K562 (cell line): ENCODE measurements around the gene PRR5. TPM values are rescaled to one million over a fixed set of nuclear protein-coding genes. Genes with fewer than 3 reads are reported as not detected.
A peak's percentile ranks its signal among the peaks of the same experiment; 100 is the strongest.

Experiments
- ATAC-seq: fragments of 200-7000 bp; cut with Tn5 transposase; 3 replicates; pipeline ENCODE4 v1.9.1; 2020; ENCODE audit warnings: moderate library complexity
- BruUV-seq: library from RNA; stranded (reverse); fragments of 400-500 nt; replicated peaks from 2 replicates; lab custom pipeline; 2021; lab: Mats Ljungman, UMichigan
- CTCF ChIA-PET: fragments of 300-600 bp; formaldehyde crosslinking; extraction: SDS; loops from one replicate; lab custom pipeline; 2021; ENCODE audit warnings: low intra/inter-chr PET ratio; lab: Yijun Ruan, JAX
- POLR2A ChIA-PET: fragments of 300-600, 350-650 bp; sonication (Branson Sonifier 250); formaldehyde crosslinking; extraction: SDS; loops from one replicate; lab custom pipeline; 2021; ENCODE audit warnings: antibody characterized with exemption, inconsistent platforms; lab: Yijun Ruan, JAX
- DNase-seq, 4 experiments: peaks; one replicate each; pipeline versions ENCODE4 v3.0.0 to v3.0.0-alpha.2; 2011 to 2018; ENCODE audit warnings: low spot score in 3 of 4, mixed read lengths in 3 of 4; ENCODE audit errors: extremely low read depth in 1 of 4
- FAIRE-seq: peaks from 2 replicates; lab custom pipeline; 2011; peaks lifted over from hg19 to GRCh38; lab: Jason Lieb, UNC
- H2AFZ ChIP-seq: 2 replicates; pipeline ENCODE4 v1.6.0; 2011; ENCODE audit warnings: low read depth, low read length, control low read depth, inconsistent platforms
- H3K27ac ChIP-seq: fragments of 200-600 bp; 3 replicates; pipeline ENCODE4 v1.8.0; 2011; ENCODE audit warnings: low read depth, mild to moderate bottlenecking, control low read depth, inconsistent platforms, low read length, moderate library complexity, mixed read lengths; ENCODE audit errors: extremely low read depth
- H3K27me3 ChIP-seq, 2 experiments: fragments of 300-600 bp in 1 of 2; 2 replicates in 1 of 2; 3 replicates in 1 of 2; pipeline versions ENCODE4 v1.6.0 to v1.8.0; 2011; ENCODE audit warnings: inconsistent platforms in 2 of 2, low read length in 2 of 2, mild to moderate bottlenecking in 1 of 2, mixed read lengths in 1 of 2, moderate library complexity in 1 of 2; ENCODE audit not compliant: control insufficient read depth in 2 of 2, insufficient read depth in 2 of 2
- H3K36me3 ChIP-seq: fragments of 300-600 bp; 3 replicates; pipeline ENCODE4 v1.8.0; 2011; ENCODE audit warnings: mild to moderate bottlenecking, low read length, inconsistent platforms; ENCODE audit not compliant: control insufficient read depth, insufficient read depth
- H3K4me1 ChIP-seq, 2 experiments: fragments of 200-600 bp in 1 of 2; replicated peaks in 1 of 2; 2 replicates in 1 of 2; 3 replicates in 1 of 2; pipeline versions ENCODE4 v1.5.1 to v1.8.0; 2011; ENCODE audit warnings: inconsistent platforms in 2 of 2, low read length in 2 of 2, mild to moderate bottlenecking in 1 of 2, mixed read lengths in 1 of 2, moderate library complexity in 1 of 2; ENCODE audit not compliant: control insufficient read depth in 2 of 2, insufficient read depth in 2 of 2
- H3K4me2 ChIP-seq: 2 replicates; pipeline ENCODE4 v1.6.1; 2011; ENCODE audit warnings: low read length, control low read depth, inconsistent platforms, mixed read lengths; ENCODE audit not compliant: insufficient read depth
- H3K4me3 ChIP-seq: fragments of 200-600 bp; sonication (generic), shearing (Covaris generic); 2 replicates; pipeline ENCODE4 v1.5.1; 2016; ENCODE audit warnings: control low read depth, inconsistent platforms
- H3K79me2 ChIP-seq: fragments of 200-600 bp; 3 replicates; pipeline ENCODE4 v1.8.0; 2011; ENCODE audit warnings: low read length, inconsistent platforms; ENCODE audit not compliant: control insufficient read depth, insufficient read depth
- H3K9ac ChIP-seq, 2 experiments: 2 replicates each; pipeline versions ENCODE4 v1.6.0 to v1.6.1; 2011; ENCODE audit warnings: low read depth in 2 of 2, low read length in 2 of 2, control low read depth in 1 of 2, inconsistent platforms in 1 of 2, mild to moderate bottlenecking in 1 of 2, mixed read lengths in 1 of 2; ENCODE audit not compliant: insufficient read depth in 1 of 2
- H3K9me1 ChIP-seq: one replicate; pipeline ENCODE4 v1.6.0; 2011; ENCODE audit warnings: inconsistent platforms, mild to moderate bottlenecking, low read length, moderate library complexity; ENCODE audit not compliant: control insufficient read depth, insufficient read depth
- H3K9me3 ChIP-seq: replicated peaks from 2 replicates; pipeline ENCODE4 v1.5.1; 2011; ENCODE audit warnings: low read depth, low read length, inconsistent platforms; ENCODE audit not compliant: control insufficient read depth, insufficient read depth
- H4K20me1 ChIP-seq: replicated peaks from 2 replicates; pipeline ENCODE4 v1.6.1; 2011; ENCODE audit warnings: low read length, inconsistent platforms, mixed read lengths; ENCODE audit not compliant: control insufficient read depth, insufficient read depth
- ARID3A ChIP-seq: IDR thresholded peaks from 2 replicates; pipeline ENCODE4 v1.6.1; 2012; ENCODE audit warnings: low read depth, low read length, improper control_type of control experiment, borderline replicate concordance
- POLR2G ChIP-seq: fragments of 200-400 bp; formaldehyde crosslinking; IDR thresholded peaks from 2 replicates; pipeline ENCODE4 v1.6.1; 2017; ENCODE audit warnings: low read depth, mild to moderate bottlenecking, antibody characterized with exemption, low read length, moderate library complexity
- RBM15 ChIP-seq: fragments of 200-400 bp; formaldehyde crosslinking; IDR thresholded peaks from 2 replicates; pipeline ENCODE4 v1.6.1; 2018; ENCODE audit warnings: mild to moderate bottlenecking, low read length, moderate library complexity; ENCODE audit not compliant: insufficient read depth
- ZSCAN29 ChIP-seq: fragments of 450-650 bp; IDR thresholded peaks from 2 replicates; pipeline ENCODE4 v1.6.1; 2017
- WGBS: fragments of 100-300 bp; shearing (Covaris generic); methylation state at CpG from one replicate; pipeline ENCODE4 v1.1.6; 2016; ENCODE audit warnings: low coverage, mixed read lengths; ENCODE audit not compliant: insufficient coverage; ENCODE audit errors: missing lambda C conversion rate; 5-methylcytosine and 5-hydroxymethylcytosine counted together
- in situ Hi-C: fragments of 300-500 bp; cut with MboI; formaldehyde crosslinking; loops from 4 replicates; pipeline ENCODE4 v1.15.0; 2018; ENCODE audit warnings: inconsistent platforms, mixed read lengths
- intact Hi-C: fragments of 100-400 bp; cut with micrococcal nuclease; formaldehyde crosslinking; loops from 2 replicates; pipeline ENCODE4 v1.14.2; 2022
- polyA plus RNA-seq, 8 experiments: library from polyadenylated mRNA; depleted of rRNA in 4 of 8; stranded (reverse) in 5 of 8; unstranded in 3 of 8; fragments of >200 nt; fragmentation: Nextera tagmentation in 2 of 8; fragmentation: Illumina TruSeq in 1 of 8; extraction: Ambion mirVana in 2 of 8; extraction: Trizol in 1 of 8; gene quantifications; 2 replicates each; pipeline versions ENCODE4 v1.2.1 to v1.2.3, GENCODE V29; 2011 to 2014; ENCODE audit warnings: inconsistent platforms in 1 of 8, missing spikeins in 1 of 8
- total RNA-seq, 7 experiments: library from RNA; depleted of rRNA in 6 of 7; stranded (reverse); fragments of >200 nt in 6 of 7; fragmentation: Illumina TruSeq in 2 of 7; extraction: Trizol in 2 of 7; gene quantifications; 2 replicates each; pipeline versions ENCODE4 v1.2.1 to v1.2.3, GENCODE V29; 2011 to 2021; ENCODE audit warnings: low replicate concordance in 1 of 7

PRR5 gene
- total and polyA plus RNA-seq, 9 of the 15 experiments (the other 6 are each of a cell fraction or from before 2014, with no cell fraction given) = 0.13 to 21.0 (median 7.5) TPM

GRCh38 chr22:44737406-44738346 is 35.7 kb downstream of the PRR5 start:
- POLR2A ChIA-PET = interaction anchor here (0.7 to 1.0 kb wide), 2 partner anchors 9 to 12 kb away, joined by 3 read pairs; no protein-coding TSS in a partner anchor
- CTCF ChIA-PET = no interaction called here
- H3K4me3 ChIP-seq = no peak overlapping the region
- BruUV-seq = no TSS peak
- no peak overlapping the region for H3K4me2 ChIP-seq
- no peaks in the 10 kb centered on the region for H3K79me2 ChIP-seq
- H3K9me3 ChIP-seq = no peaks in the 10 kb centered on the region
- in situ Hi-C loops (no loop called here), intact Hi-C loops (loop anchor here (5.0 kb wide), 1 partner anchor 55 kb away; no protein-coding TSS in a partner anchor)
- H3K27ac ChIP-seq = no peak overlapping the region
- no peak overlapping the region for H2AFZ ChIP-seq
- ATAC-seq (no peak), FAIRE-seq (no peak), DNase-seq (no peak)
- H3K36me3 ChIP-seq = no peaks in the 10 kb centered on the region
- peaks cover 0 to 44% of the 10 kb centered on the region in 2 experiments; a peak in 2 of 5 replicates for H3K4me1 ChIP-seq
- TF ChIP-seq ARID3A (no peak), ZSCAN29 (no peak), POLR2G (peak; percentile 68; the same call in 1 of the 2 replicates), RBM15 (no peak)
- no peaks in the 10 kb centered on the region for H3K9me1 ChIP-seq
- H4K20me1 ChIP-seq = peaks cover 25% of the 10 kb centered on the region
- peak overlapping the region in 1 of 2 experiments; percentile 58; a peak in 2 of 4 replicates for H3K9ac ChIP-seq
- 34% methylated on average over 17 of the region's 32 CpGs for WGBS
- no peaks in the 10 kb centered on the region for H3K27me3 ChIP-seq
